Stimulated activated CD8-positive, alpha-beta memory T cell treated with anti-CD3 and anti-CD28 coated beads, Interleukin-7, amount 100 ng/mL, for 48 hours (primary cell): ENCODE results near the gene R3HDM2.

ENCODE experiments used
- DNase-seq, 2 donors: peaks; one replicate each; pipeline ENCODE4 v3.0.0-alpha.2; 2020; ENCODE audit warnings: low read depth in 1 of 2; ENCODE audit errors: extremely low read depth in 1 of 2

The R3HDM2 gene

GRCh38 chr12:57243521-57244311 is 187.1 kb downstream of the R3HDM2 start:
- peak in 1 of 2 donors; percentile 65 for DNase-seq

- no peak for DNase-seq
Measured at GRCh38 chr12:57242691-57243454, 188.0 kb downstream of the R3HDM2 start.

GRCh38 chr12:57242329-57242690 is 188.5 kb downstream of the R3HDM2 start:
- no peak for DNase-seq

- DNase-seq, result no peak
Measured at GRCh38 chr12:57241402-57242310, 189.2 kb downstream of the R3HDM2 start.

GRCh38 chr12:57240926-57241401 is 189.9 kb downstream of the R3HDM2 start:
- no peak for DNase-seq

GRCh38 chr12:57240066-57240921 is 190.5 kb downstream of the R3HDM2 start:
- peak in 1 of 2 donors; percentile 63 for DNase-seq

- DNase-seq, result no peak
Measured at GRCh38 chr12:57239587-57240065, 191.2 kb downstream of the R3HDM2 start.

- peak; percentile 77 to 78 for DNase-seq
Measured at GRCh38 chr12:57238854-57239554, 191.8 kb downstream of the R3HDM2 start.

GRCh38 chr12:57237932-57238853 is 192.7 kb downstream of the R3HDM2 start:
- no peak for DNase-seq

GRCh38 chr12:57237596-57237931 is 193.3 kb downstream of the R3HDM2 start:
- no peak for DNase-seq

- no peak for DNase-seq
Measured at GRCh38 chr12:57236925-57237595, 193.8 kb downstream of the R3HDM2 start.

- DNase-seq, result no peak
Measured at GRCh38 chr12:57236201-57236924, 194.5 kb downstream of the R3HDM2 start.

- no peak for DNase-seq
Measured at GRCh38 chr12:57235728-57236131, 195.1 kb downstream of the R3HDM2 start.

- DNase-seq, result no peak
Measured at GRCh38 chr12:57235017-57235727, 195.7 kb downstream of the R3HDM2 start.

GRCh38 chr12:57234571-57235016 is 196.2 kb downstream of the R3HDM2 start:
- no peak for DNase-seq

GRCh38 chr12:57234233-57234570 is 196.6 kb downstream of the R3HDM2 start:
- no peak for DNase-seq
